ENCODE measurements around the gene CDKAL1. TPM values are rescaled to one million over a fixed set of nuclear protein-coding genes. Genes with fewer than 3 reads are reported as not detected.

The CDKAL1 gene
- total and polyA plus RNA-seq, 4 donors, result 2.0 to 12.9 (median 6.7) TPM

DNA sequence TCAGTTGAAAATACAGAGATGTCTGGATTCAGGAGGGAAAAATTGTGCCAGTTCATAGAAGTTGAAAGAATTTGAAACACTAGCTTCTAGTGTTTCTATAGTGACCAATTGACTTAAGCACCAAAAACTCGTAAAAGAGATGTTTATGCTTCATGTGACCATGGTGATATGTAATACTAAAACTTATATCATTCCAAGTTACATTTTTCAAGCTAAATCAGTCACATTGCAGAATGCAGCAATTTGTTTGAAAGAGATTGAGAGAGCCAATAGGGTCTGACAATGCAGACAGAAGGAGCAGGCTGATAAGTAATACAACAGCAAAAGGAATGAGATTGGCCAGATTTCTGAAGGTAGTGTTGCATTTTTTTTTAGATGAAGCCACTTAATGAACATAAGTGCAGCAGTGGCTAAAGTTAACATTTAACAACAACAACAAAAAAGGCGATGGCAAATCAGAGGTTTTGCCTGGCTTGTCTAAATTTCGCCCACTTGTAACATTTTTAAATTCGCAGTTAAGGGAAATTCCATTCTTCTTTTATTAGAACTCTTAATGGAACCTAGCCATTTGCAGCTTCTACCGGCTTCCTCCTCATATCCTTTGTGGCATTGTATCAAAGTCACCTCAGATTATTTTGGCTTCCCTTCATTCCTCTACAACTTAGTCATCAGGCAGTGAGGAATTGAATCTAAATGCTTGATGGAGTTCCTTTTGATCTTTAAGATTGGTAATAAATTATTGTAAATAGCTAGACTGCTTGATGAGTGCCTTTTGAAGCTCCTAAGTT lies 575.3 kb downstream of the CDKAL1 start (continued):
- TF ChIP-seq, protein P1, sequence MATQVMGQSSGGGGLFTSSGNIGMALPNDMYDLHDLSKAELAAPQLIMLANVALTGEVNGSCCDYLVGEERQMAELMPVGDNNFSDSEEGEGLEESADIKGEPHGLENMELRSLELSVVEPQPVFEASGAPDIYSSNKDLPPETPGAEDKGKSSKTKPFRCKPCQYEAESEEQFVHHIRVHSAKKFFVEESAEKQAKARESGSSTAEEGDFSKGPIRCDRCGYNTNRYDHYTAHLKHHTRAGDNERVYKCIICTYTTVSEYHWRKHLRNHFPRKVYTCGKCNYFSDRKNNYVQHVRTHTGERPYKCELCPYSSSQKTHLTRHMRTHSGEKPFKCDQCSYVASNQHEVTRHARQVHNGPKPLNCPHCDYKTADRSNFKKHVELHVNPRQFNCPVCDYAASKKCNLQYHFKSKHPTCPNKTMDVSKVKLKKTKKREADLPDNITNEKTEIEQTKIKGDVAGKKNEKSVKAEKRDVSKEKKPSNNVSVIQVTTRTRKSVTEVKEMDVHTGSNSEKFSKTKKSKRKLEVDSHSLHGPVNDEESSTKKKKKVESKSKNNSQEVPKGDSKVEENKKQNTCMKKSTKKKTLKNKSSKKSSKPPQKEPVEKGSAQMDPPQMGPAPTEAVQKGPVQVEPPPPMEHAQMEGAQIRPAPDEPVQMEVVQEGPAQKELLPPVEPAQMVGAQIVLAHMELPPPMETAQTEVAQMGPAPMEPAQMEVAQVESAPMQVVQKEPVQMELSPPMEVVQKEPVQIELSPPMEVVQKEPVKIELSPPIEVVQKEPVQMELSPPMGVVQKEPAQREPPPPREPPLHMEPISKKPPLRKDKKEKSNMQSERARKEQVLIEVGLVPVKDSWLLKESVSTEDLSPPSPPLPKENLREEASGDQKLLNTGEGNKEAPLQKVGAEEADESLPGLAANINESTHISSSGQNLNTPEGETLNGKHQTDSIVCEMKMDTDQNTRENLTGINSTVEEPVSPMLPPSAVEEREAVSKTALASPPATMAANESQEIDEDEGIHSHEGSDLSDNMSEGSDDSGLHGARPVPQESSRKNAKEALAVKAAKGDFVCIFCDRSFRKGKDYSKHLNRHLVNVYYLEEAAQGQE (IDR thresholded peaks at IDR 0.05), result no peak
- no peak for TF ChIP-seq NR2F2 (IDR thresholded peaks at IDR 0.05)
- TF ChIP-seq FOXA2 (IDR thresholded peaks at IDR 0.05), result no peak
- TF ChIP-seq, protein P2, sequence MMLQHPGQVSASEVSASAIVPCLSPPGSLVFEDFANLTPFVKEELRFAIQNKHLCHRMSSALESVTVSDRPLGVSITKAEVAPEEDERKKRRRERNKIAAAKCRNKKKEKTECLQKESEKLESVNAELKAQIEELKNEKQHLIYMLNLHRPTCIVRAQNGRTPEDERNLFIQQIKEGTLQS (IDR thresholded peaks at IDR 0.05), result no peak
- TF ChIP-seq HNF4G (IDR thresholded peaks at IDR 0.05), result no peak

DNA sequence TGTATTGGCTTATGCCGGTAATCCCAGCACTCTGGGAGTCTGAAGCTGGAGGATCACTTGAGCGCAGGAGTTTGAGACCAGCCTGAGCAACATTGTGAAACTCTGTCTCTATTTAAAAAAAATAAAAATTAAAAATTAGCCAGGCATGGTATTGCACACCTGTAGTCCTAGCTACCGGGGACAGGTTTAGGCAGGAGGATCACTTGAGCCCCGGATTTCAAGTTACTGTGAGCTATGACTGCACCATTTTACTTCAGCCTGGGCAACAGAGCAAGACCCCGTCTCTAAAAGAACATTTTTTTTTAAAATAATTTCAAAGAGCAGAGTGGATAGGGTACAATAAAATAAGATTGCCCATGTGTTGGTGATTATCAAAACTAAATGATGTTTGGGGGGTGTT lies 576.4 kb downstream of the CDKAL1 start:
- H3K4me3 ChIP-seq (ENCODE audit: low read depth in 1 of 3, low read length in 3 of 3), result no peak overlapping the region
- TF ChIP-seq EGR1 (IDR thresholded peaks at IDR 0.05; ENCODE audit: low read depth in 2 of 2) (no peak), RAD21 (IDR thresholded peaks at IDR 0.05) (no peak), FOXA1 (IDR thresholded peaks at IDR 0.05) (no peak), NR2F2 (IDR thresholded peaks at IDR 0.05) (no peak), GABPA (IDR thresholded peaks at IDR 0.05 in 1 of 2, conservative IDR thresholded peaks at IDR 0.05 in 1 of 2) (no peak), FOXA2 (IDR thresholded peaks at IDR 0.05) (no peak), TAF1 (conservative IDR thresholded peaks at IDR 0.05) (no peak), SP1 (IDR thresholded peaks at IDR 0.05) (no peak), HNF4A (conservative IDR thresholded peaks at IDR 0.05) (no peak), RXRA (IDR thresholded peaks at IDR 0.05) (no peak), JUND (IDR thresholded peaks at IDR 0.05) (no peak)
- TF ChIP-seq, protein P2 (IDR thresholded peaks at IDR 0.05), result no peak
- TF ChIP-seq, protein P3, sequence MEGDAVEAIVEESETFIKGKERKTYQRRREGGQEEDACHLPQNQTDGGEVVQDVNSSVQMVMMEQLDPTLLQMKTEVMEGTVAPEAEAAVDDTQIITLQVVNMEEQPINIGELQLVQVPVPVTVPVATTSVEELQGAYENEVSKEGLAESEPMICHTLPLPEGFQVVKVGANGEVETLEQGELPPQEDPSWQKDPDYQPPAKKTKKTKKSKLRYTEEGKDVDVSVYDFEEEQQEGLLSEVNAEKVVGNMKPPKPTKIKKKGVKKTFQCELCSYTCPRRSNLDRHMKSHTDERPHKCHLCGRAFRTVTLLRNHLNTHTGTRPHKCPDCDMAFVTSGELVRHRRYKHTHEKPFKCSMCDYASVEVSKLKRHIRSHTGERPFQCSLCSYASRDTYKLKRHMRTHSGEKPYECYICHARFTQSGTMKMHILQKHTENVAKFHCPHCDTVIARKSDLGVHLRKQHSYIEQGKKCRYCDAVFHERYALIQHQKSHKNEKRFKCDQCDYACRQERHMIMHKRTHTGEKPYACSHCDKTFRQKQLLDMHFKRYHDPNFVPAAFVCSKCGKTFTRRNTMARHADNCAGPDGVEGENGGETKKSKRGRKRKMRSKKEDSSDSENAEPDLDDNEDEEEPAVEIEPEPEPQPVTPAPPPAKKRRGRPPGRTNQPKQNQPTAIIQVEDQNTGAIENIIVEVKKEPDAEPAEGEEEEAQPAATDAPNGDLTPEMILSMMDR (IDR thresholded peaks at IDR 0.05; ENCODE audit: low read depth, low read length, missing input control), result no peak
- TF ChIP-seq, protein P1 (IDR thresholded peaks at IDR 0.05), result no peak
- TF ChIP-seq, protein P4, sequence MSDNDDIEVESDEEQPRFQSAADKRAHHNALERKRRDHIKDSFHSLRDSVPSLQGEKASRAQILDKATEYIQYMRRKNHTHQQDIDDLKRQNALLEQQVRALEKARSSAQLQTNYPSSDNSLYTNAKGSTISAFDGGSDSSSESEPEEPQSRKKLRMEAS (IDR thresholded peaks at IDR 0.05), result no peak
- no peaks in the 10 kb centered on the region for H3K27me3 ChIP-seq (ENCODE audit: control insufficient read depth in 4 of 4, insufficient read depth in 4 of 4, low read length in 3 of 4)
- no peak overlapping the region for H3K27ac ChIP-seq (ENCODE audit: low read depth in 1 of 2, low read length in 2 of 2)
- 76% methylated on average over 5 of the region's 5 CpGs for WGBS
- no peaks in the 10 kb centered on the region for H3K9me3 ChIP-seq (ENCODE audit: control insufficient read depth in 4 of 4, low read length in 3 of 4)
- DNase-seq (ENCODE audit: low spot score), result no peak
- H3K4me1 ChIP-seq (ENCODE audit: control insufficient read depth in 4 of 4, insufficient read depth in 4 of 4, low read length in 3 of 4), result peaks cover 0 to 7% (median 3%) of the 10 kb centered on the region in 4 donors
- H3K9ac ChIP-seq (ENCODE audit: low read depth in 1 of 2, low read length in 2 of 2), result no peak overlapping the region
- H3K36me3 ChIP-seq (ENCODE audit: control insufficient read depth in 4 of 4, insufficient read depth in 3 of 4, low read depth in 1 of 4, low read length in 3 of 4), result no peaks in the 10 kb centered on the region

Data from liver (tissue), 9 donors.